Breast epithelium (tissue), 3 donors: ENCODE results near the gene PLCL2.

ENCODE experiments used
- CTCF ChIP-seq, 3 donors: fragments of 450-650 bp; IDR thresholded peaks; one replicate each; pipeline ENCODE4 v1.5.1; 2016 to 2017; ENCODE audit warnings: antibody characterized with exemption in 3 of 3, mild to moderate bottlenecking in 3 of 3, moderate library complexity in 3 of 3
- POLR2A ChIP-seq: fragments of 450-650 bp; IDR thresholded peaks from one replicate; pipeline ENCODE4 v1.6.1; 2016; ENCODE audit warnings: antibody characterized with exemption, mild to moderate bottlenecking, moderate library complexity
- POLR2AphosphoS5 ChIP-seq, 3 donors: sonication (generic); formaldehyde crosslinking; IDR thresholded peaks; one replicate each; pipeline ENCODE4 v1.6.1; 2017; ENCODE audit warnings: antibody characterized with exemption in 3 of 3

GRCh38 chr3:16987141-16987540, 102.4 kb downstream of the PLCL2 start:
- TF ChIP-seq CTCF (IDR thresholded peaks at IDR 0.05) (no peak), POLR2A (no peak), POLR2AphosphoS5 (IDR thresholded peaks at IDR 0.05) (no peak)
